ENCODE results near the gene RPS23.
"Not testable (repeated sequence)": the region's sequence is repeated elsewhere in the genome, so short reads cannot be mapped to it uniquely, and the experiment has no call there.

Gene RPS23

GRCh38 chr5:82287625-82288024 is 9.5 kb upstream of the RPS23 start:
- no peak for DNase-seq

GRCh38 chr5:82285206-82285605 is 7.1 kb upstream of the RPS23 start:
- DNase-seq: no peak

GRCh38 chr5:82283893-82284292 is 5.7 kb upstream of the RPS23 start:
- no peak for DNase-seq

- no peak for DNase-seq
Observed at GRCh38 chr5:82278711-82279370, 687 bp upstream of the RPS23 start.

GRCh38 chr5:82277613-82277986 is 554 bp downstream of the RPS23 start:
- DNase-seq: no peak

- DNase-seq: no peak
Observed at GRCh38 chr5:82276800-82277612, 1.1 kb downstream of the RPS23 start.

- DNase-seq: no peak
Observed at GRCh38 chr5:82275216-82275664, 2.9 kb downstream of the RPS23 start.

GRCh38 chr5:82274343-82275211 is 3.6 kb downstream of the RPS23 start:
- no peak for DNase-seq

GRCh38 chr5:82273426-82273825 is 4.7 kb downstream of the RPS23 start:
- not testable (repeated sequence) for DNase-seq

GRCh38 chr5:82272571-82273356 is 5.4 kb downstream of the RPS23 start:
- DNase-seq: not testable (repeated sequence)

- not testable (repeated sequence) for DNase-seq
Observed at GRCh38 chr5:82269363-82269762, 8.8 kb downstream of the RPS23 start.

- DNase-seq: not testable (repeated sequence)
Observed at GRCh38 chr5:82267297-82267933, 10.7 kb downstream of the RPS23 start.

- DNase-seq: no peak
Observed at GRCh38 chr5:82265047-82265446, 13.1 kb downstream of the RPS23 start.

- DNase-seq: no peak
Observed at GRCh38 chr5:82259172-82259800, 18.9 kb downstream of the RPS23 start.

GRCh38 chr5:82257729-82258128 is 20.4 kb downstream of the RPS23 start:
- DNase-seq: no peak

- DNase-seq: no peak
Observed at GRCh38 chr5:82257247-82257646, 20.9 kb downstream of the RPS23 start.

- DNase-seq: no peak
Observed at GRCh38 chr5:82255844-82256243, 22.3 kb downstream of the RPS23 start.

GRCh38 chr5:82252744-82253143 is 25.4 kb downstream of the RPS23 start:
- DNase-seq: no peak

- DNase-seq: no peak
Observed at GRCh38 chr5:82246960-82247574, 31.1 kb downstream of the RPS23 start.

GRCh38 chr5:82244854-82245635 is 33.1 kb downstream of the RPS23 start:
- no peak for DNase-seq

All from CD4-positive, alpha-beta T cell treated with Interferon alpha-2 for 1 hour (primary cell).